Esophagus muscularis mucosa (tissue), 4 donors: ENCODE data around the gene PIK3C2G. TPM values are rescaled to one million over a fixed set of nuclear protein-coding genes. Genes with fewer than 3 reads are reported as not detected.

Source experiments
- DNase-seq: peaks from one replicate; pipeline ENCODE4 v3.0.0-alpha.2; 2017; ENCODE audit errors: extremely low spot score
- H3K27ac ChIP-seq, 4 donors: fragments of 200-600 bp; sonication (generic); replicated peaks in 1 of 4; 1 replicate in 3 of 4; 2 replicates in 1 of 4; pipeline ENCODE4 v1.5.1; 2016 to 2019; ENCODE audit warnings: mild to moderate bottlenecking in 1 of 4
- H3K27me3 ChIP-seq, 4 donors: fragments of 200-600 bp; sonication (generic); one replicate each; pipeline versions ENCODE4 v1.5.1 to v1.6.0; 2016 to 2019
- H3K36me3 ChIP-seq, 4 donors: fragments of 200-600 bp; sonication (generic); one replicate each; pipeline ENCODE4 v1.5.1; 2016 to 2019
- H3K4me1 ChIP-seq, 4 donors: fragments of 200-600 bp; sonication (generic); one replicate each; pipeline ENCODE4 v1.5.1; 2016 to 2019
- H3K4me3 ChIP-seq, 4 donors: fragments of 200-600 bp; sonication (generic); 1 replicate in 2 of 4; 2 replicates in 2 of 4; pipeline ENCODE4 v1.5.1; 2016 to 2019; ENCODE audit warnings: mild to moderate bottlenecking in 4 of 4, moderate library complexity in 1 of 4
- H3K9me3 ChIP-seq, 4 donors: fragments of 200-600 bp; sonication (generic); 1 replicate in 3 of 4; 2 replicates in 1 of 4; pipeline ENCODE4 v1.5.1; 2016 to 2019
- CTCF ChIP-seq, 3 experiments: fragments of 200-600 bp in 2 of 3; fragments of 450-650 bp in 1 of 3; sonication (generic) in 2 of 3; IDR thresholded peaks; one replicate each; pipeline ENCODE4 v1.5.1; 2017 to 2019; ENCODE audit warnings: antibody characterized with exemption in 3 of 3, mild to moderate bottlenecking in 2 of 3, moderate library complexity in 1 of 3
- EP300 ChIP-seq: sonication (generic); formaldehyde crosslinking; IDR thresholded peaks from one replicate; pipeline ENCODE4 v1.6.1; 2017; ENCODE audit warnings: antibody characterized with exemption
- POLR2A ChIP-seq: fragments of 450-650 bp; IDR thresholded peaks from one replicate; pipeline ENCODE4 v1.6.1; 2017; ENCODE audit warnings: antibody characterized with exemption, moderate library complexity, mild to moderate bottlenecking, low read depth
- POLR2AphosphoS5 ChIP-seq, 2 donors: sonication (generic); formaldehyde crosslinking; IDR thresholded peaks; one replicate each; pipeline ENCODE4 v1.6.1; 2017; ENCODE audit warnings: antibody characterized with exemption in 2 of 2
- WGBS: methylation state at CpG from one replicate; pipeline ENCODE4 v1.1.5; 2018; 5-methylcytosine and 5-hydroxymethylcytosine counted together
- intact Hi-C: fragments of 100-400 bp; cut with DNase I; formaldehyde crosslinking; loops from one replicate; pipeline ENCODE4 v1.15.1; 2023
- total RNA-seq, 4 donors: library from RNA; depleted of rRNA; stranded (reverse); fragments of >200 nt; gene quantifications; one replicate each; pipeline versions ENCODE4 v1.1.0 to v1.2.1, GENCODE V29; 2016

Gene PIK3C2G
- total RNA-seq, 4 donors from 2014 or later = 0.06 to 1.2 (median 0.61) TPM

- Histone ChIP-seq H3K27me3 (no peaks in the 10 kb centered on the region), H3K36me3 (no peaks in the 10 kb centered on the region), H3K27ac (no peak overlapping the region), H3K9me3 (no peaks in the 10 kb centered on the region), H3K4me3 (no peak overlapping the region), H3K4me1 (peaks cover 0 to 6% (median 2%) of the 10 kb centered on the region in 4 donors)
- intact Hi-C loops = no loop called here
- TF ChIP-seq POLR2AphosphoS5 (IDR thresholded peaks at IDR 0.05) = no peak
- no peak for TF ChIP-seq POLR2A
- no peak for TF ChIP-seq EP300
- TF ChIP-seq CTCF (IDR thresholded peaks at IDR 0.05) = no peak
- WGBS = 92% methylated on average over 1 of the region's 1 CpG
- no peak for DNase-seq
Observed at GRCh38 chr12:18280728-18281127, 19.4 kb downstream of the PIK3C2G start.

DNA sequence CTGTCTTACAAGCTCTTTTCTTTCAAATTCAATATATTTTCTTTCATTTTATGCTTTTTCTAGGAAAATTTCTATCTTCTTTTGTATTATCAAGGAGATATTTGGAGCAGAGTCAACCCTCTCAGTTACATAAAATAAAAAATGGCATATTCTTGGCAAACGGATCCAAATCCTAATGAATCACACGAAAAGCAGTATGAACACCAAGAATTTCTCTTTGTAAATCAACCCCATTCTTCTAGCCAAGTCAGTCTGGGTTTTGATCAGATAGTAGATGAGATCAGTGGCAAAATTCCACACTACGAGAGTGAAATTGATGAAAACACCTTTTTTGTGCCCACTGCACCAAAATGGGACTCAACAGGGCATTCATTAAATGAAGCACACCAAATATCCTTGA lies 20.6 kb downstream of the PIK3C2G start:
- intact Hi-C loops = no loop called here
- no peak for DNase-seq
- Histone ChIP-seq H3K27me3 (no peaks in the 10 kb centered on the region), H3K9me3 (no peaks in the 10 kb centered on the region), H3K4me3 (no peak overlapping the region), H3K27ac (no peak overlapping the region), H3K4me1 (peaks cover 0 to 6% (median 2%) of the 10 kb centered on the region in 4 donors), H3K36me3 (no peaks in the 10 kb centered on the region)
- TF ChIP-seq POLR2A (no peak), CTCF (IDR thresholded peaks at IDR 0.05) (no peak), EP300 (no peak), POLR2AphosphoS5 (IDR thresholded peaks at IDR 0.05) (no peak)
- 80% methylated on average over 3 of the region's 3 CpGs for WGBS

- no peak for TF ChIP-seq POLR2AphosphoS5 (IDR thresholded peaks at IDR 0.05)
- no peak for TF ChIP-seq EP300
- TF ChIP-seq CTCF (IDR thresholded peaks at IDR 0.05) = no peak
- no peak for TF ChIP-seq POLR2A
- no peak for DNase-seq
- Histone ChIP-seq H3K27me3 (no peaks in the 10 kb centered on the region), H3K36me3 (no peaks in the 10 kb centered on the region), H3K4me1 (no peaks in the 10 kb centered on the region), H3K27ac (no peak overlapping the region), H3K4me3 (no peak overlapping the region), H3K9me3 (no peaks in the 10 kb centered on the region)
- intact Hi-C loops = no loop called here
- WGBS = 53% methylated on average over 4 of the region's 4 CpGs
Observed at GRCh38 chr12:18283831-18284230, 22.5 kb downstream of the PIK3C2G start.

DNA sequence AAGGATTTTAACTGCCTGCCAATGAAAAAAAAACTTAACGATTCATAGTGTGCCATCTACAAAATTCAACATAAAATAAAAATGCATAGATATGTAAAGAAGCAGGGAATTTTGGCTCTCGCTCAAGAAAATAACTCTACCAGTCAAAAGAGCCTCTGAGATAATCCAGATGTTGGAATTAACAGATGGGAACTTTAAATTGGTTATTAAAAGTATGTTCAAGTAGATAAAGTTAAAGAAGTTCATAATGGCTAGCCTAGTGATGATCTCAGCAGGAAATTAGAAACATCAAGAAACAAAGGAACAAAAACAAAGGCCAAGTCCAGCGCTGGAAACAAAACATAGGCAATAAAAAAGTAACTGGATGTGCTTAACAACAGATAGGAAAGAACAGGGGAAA lies 23.1 kb downstream of the PIK3C2G start:
- H3K27ac ChIP-seq = no peak overlapping the region
- WGBS = 38% methylated on average over 3 of the region's 3 CpGs

More for the DNA sequence above, 23.1 kb downstream of the PIK3C2G start:
- TF ChIP-seq EP300 (no peak), POLR2A (no peak), CTCF (IDR thresholded peaks at IDR 0.05) (no peak), POLR2AphosphoS5 (IDR thresholded peaks at IDR 0.05) (no peak)
- no peak for DNase-seq
- H3K9me3 ChIP-seq = no peaks in the 10 kb centered on the region
- no peak overlapping the region for H3K4me3 ChIP-seq
- H3K27me3 ChIP-seq = no peaks in the 10 kb centered on the region
- no peaks in the 10 kb centered on the region for H3K4me1 ChIP-seq
- intact Hi-C loops = no loop called here
- H3K36me3 ChIP-seq = no peaks in the 10 kb centered on the region
